Measurements from ENCODE around the gene NSUN2.
"Not testable (repeated sequence)": the region's sequence is repeated elsewhere in the genome, so short reads cannot be mapped to it uniquely, and the experiment has no call there.

NSUN2 gene

DNA sequence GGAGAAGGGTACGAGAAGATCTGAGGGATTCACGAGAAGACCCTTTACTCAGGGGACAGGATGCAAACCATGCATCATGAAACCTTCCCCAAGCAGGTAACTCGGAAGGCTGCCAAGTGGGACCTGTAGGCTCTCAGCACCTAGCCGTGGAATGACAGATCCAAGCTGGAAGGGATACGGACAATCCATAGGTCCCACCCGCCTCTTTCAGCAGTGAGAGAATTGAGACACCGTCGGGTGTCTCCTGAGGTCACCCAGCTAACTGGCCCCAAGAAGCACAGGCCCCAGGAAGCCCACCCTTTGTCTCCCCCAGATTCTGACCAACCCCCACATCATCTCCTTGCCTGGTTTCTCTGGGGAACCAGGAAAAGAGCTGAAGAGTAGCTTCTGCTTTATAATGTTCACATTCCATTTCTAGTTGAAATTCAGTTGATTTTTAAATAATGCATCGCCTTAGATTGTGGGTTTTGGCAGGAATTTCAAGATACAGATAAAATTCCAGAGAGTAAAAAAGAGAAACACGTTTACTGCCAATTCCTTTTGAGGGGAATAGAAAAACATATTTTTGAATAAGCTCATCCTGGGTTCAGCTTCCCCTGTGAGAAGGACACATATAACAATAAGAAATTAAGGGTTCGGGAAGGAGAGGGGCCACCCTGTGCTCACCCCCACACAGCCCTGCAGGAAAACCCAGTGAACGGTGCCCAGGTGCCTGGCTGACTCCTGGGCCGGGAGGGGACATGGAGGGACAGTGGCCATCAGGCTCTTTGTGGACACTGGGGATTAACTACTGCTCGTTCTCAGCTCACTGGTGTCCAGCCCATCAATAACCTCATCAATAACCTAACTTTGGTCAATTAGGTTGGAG is 51.1 kb downstream of the NSUN2 start:
- no peak for DNase-seq

DNA sequence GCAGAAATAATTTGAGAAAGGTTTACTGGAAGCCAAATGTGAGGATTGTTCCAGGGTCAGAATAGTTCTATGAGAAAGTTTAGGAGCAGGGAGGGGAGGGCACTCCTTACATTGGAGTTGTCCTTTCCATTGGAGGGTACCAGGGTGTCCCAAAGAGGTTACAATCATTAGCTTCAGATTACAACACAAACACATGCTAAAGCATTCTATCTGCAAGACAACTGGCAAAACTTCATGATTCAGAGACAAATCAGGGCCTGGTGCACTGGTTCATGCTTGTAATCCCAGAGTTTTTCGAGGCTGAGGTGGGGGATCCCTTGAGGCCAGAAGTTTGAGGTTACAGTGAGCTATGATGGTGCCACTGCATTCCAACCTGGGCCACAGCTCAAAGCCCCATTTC is 51.8 kb downstream of the NSUN2 start:
- no peak for DNase-seq

DNA sequence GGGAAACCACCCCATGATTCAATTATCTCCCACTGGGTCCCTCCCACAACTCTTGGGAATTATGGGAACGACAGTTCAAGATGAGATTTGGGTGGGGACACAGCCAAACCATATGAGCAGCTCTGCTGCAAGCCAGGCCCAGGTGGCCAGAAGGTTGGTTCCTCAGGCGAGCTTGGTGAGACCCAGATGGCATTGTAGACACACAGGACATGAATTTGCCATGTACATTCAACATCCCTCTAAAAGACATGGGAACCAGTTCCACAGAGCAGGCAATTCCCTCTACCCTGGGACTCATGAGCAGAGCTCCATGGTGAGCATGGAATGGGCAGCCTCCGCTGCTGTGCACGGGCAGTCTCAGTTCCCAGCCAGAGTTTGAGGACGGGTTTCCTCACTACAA is 53.3 kb downstream of the NSUN2 start:
- no peak for DNase-seq

DNA sequence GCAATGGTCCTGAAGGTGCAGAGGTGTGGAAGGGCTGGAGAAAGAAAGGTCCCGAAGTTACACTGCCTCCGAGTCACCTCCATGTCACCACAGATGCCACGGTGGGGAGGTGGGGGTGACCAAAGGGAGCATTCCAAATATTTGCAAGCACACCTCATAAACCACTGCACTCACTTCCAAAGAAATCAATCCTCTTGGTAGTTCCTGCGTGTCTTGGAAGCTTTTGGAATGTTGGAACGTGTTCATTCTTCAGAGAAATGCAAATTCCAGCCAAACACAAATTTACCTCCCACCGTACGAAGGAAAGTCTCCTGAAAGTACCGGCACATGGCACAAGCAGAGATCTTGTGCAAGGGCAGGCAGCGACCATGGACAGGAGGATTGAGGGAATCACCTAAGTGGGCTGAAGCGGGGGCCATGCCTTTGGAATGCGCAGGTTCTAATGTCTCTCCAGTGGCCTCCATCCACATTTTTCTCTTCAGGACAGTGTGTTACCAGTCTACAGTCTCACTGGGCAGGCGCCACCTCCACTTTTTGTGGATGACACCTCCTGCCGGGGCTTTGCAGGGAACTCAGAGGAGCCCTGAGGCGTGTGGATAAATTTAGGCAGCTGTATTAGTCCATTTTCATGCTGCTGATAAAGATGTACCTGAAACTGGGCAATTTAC is 54.0 kb downstream of the NSUN2 start:
- DNase-seq, result no peak

DNA sequence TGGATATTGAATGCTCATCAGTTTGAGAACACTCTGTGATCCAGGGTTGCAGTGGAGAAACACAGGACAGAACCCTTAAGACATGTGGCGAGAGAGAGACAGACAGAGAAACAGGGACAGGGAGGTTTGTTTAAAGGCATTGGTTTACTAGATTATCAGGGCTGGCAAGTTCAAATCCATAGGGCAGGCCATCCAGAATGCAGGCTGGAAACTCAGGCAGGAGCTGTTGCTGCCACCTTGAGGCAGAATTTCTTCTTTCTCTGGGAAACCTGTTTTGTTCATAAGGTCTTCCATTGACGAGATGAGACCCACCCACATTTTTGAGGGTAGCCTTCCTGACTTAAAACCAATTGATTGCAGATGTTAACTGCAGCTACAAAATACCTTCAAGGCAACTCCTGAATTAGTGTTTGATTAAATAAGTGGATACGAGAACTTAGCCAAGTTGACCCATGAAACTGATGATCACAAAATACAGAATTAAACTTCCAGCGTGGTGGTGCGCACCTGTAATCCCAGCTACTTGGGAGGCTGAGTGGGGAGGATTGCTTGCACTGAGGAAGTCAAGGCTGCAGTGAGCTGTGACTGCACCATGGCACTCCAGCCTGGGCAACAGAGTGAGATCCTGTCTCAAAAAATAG is 55.9 kb downstream of the NSUN2 start:
- no peak for DNase-seq

DNA sequence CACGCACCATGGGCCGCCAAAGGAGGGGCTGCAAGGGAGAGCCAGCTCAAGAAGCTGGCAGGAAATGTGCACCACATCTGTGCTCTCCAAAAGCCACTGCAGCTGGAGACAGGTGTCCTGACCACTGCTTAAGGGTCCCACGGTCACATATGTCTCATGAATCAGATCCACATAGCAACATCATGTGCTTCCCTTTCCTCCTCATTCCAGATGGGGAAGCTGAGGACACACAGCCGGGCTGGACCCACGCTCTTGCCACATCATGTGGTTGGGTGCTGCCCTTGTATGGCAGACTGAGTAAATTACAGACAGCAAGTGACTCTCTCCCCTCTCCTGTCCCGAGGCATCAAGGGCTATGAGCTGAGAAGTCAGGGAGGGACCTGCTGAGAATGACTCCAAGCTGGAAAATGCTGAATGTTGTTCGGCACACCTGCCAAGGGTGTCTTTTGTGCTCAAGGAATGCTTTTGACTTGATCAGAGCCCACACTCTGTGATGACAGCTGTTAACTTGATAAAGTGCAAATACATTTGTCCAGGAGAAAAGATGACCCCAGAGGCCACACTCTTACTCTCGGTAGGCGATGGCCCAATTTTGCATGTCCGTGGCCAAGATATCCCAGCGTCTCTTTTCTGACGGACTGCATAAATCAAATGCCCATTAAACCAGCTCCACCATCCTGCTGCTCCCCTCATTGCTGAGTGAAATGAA is 58.2 kb downstream of the NSUN2 start:
- DNase-seq, result no peak

DNA sequence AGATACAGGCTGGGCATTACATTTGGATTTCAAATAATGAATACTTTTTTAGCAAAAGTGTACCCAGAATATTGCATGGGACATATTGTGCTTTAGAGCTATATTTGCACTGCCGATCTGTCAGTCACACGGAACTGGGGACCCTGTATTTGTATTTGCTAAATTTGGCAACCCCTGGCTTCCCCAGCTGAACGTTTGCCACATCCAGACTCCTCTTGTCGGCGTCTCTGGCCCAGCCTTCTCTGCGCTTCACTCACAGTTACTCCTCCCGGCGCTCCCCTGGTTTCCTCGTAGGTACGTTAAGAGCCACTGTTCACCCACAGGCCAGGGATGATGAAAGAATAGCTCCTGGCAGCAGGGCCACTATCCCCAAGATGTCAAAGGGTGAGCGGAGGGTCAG is 58.7 kb downstream of the NSUN2 start:
- no peak for DNase-seq

DNA sequence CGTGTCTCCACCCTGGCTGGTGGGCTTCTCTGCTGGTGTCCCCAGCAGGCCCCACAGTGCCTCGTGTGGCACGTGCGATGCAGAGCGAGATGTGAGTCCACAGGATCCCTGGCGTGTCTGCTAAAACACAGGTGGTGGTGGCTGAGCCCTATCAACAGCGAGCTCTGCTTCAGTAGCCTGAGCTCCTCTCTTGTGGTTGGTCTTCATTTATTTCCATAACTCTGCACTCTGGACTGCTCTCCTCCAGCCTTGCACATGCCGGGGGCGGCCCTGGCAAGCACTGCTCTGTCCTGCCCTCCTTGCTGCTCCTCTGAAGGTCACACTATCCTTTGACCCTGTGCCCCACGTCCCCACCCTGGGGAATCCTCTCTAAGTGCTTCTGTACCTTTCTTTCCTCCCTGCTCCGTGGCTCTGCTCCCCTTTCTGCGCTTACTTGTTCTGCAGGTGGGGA is 59.2 kb downstream of the NSUN2 start:
- DNase-seq, result no peak

DNA sequence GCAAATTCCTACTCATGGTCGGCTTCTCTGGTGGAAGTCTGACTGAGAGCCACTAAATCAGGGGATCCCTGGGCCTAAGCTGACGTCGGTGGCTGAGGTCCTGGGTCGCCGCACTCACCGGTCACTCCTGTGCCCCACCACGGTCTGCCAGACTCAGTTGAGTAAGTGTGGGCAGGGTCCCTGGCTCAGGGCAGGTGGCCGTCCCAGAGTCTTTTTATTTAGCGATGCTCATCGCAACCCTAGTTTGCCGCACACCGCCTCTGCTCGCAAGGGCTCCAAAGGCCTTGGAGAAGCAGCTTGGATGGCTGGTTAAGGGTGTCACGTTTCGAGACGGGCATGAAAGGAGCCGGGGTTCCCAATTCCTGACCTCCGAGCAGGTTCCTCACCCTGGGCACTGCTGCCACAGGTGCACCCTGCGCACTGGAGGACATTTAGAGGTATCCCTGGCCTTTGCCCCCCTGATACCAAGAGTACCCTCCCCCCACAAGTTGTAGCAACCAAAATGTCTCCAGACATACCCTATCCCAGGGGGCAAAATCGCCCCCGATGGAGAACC is 59.9 kb downstream of the NSUN2 start:
- no peak for DNase-seq

DNA sequence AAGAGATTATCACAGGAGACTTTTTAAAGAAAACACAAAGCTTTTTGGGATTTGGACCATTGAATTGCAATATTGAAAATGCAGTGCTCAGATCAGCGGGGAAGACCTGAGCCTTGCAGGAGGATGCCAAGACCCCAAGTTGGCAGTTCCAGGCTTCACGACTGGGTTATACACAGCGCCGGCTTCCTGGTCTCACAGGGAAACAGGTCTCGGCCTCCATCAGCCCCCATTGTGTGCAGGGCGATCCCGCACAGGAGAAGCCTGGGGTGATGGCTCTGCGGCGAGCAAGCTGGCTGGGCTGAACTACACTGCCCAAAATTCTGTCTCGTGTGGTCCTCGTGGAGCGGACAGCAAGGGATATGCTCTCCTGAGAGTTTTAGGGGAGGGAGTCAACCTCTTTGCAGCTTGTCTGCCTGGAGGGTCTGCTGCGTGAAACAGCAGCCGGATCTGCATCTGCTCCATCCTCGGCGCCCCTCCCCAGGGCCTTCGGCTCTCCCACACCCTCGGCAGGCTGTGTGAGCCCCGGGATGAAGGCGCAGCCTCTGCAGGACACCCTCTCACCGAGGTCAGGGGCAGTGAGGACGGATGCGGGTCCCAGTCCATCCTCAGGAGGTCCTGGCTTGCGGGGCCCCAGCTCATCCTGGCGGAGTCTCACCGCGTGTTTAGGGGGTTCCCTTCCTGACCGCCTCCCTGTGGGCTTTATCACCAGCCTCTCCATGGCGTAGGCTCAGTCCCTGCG is 60.6 kb downstream of the NSUN2 start:
- DNase-seq, result no peak

DNA sequence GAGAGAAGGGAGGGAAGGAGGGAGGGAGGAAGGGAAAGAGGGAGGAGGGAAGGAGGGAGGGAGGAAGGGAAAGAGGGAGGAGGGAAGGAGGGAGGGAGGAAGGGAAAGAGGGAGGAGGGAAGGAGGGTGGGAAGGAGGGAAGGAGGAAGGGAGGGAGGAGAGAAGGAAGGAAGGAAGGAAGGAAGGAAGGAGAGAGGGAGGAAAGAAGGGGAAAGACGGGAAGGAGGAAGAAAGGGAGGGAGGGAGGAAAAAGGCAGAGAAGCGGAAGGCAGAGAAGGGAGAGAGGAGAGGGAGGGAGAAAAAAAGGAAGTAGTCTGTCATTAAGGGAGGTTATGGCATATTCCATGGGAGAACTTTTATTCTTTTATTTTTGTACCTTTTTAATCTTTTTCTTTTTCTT is 61.2 kb downstream of the NSUN2 start:
- not testable (repeated sequence) for DNase-seq

DNA sequence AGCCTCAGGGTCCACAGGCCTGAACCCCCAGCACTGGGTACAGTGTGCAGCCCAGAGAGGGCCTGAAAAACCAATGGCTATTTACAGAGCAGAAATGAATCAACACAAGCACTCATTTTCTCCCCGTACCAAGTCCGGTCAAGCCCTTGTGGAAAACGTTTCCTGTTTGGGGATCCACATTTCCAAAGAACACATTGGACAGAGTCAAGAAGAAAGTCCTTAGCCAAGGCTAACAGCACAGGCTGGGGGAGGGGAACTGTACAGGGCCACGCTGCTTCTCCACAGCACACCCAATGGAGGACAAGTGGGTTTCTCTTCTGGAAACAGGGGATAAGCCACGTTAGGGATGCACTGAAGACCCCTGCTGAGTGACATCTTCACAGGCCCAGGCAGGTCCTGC is 62.3 kb downstream of the NSUN2 start:
- DNase-seq, result no peak

DNA sequence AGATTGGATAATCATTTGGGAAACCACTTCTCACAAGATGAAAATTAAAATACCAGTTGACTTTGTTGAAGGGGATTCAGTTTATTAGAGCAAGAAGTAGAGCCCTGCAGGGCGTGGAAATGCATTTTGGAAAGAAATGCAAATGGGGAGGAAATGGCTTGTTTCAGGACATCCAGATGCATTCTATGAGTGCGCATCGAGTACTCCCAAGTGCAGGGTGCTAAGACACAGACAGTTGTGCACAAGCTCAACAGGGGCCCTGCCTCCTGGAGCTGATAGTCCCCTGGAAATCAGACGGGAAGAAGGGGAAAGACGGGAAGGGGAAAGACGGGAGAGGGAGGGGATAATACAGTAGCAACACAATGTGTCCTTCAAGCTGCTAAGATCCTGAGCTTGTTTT is 64.0 kb downstream of the NSUN2 start:
- DNase-seq, result no peak

DNA sequence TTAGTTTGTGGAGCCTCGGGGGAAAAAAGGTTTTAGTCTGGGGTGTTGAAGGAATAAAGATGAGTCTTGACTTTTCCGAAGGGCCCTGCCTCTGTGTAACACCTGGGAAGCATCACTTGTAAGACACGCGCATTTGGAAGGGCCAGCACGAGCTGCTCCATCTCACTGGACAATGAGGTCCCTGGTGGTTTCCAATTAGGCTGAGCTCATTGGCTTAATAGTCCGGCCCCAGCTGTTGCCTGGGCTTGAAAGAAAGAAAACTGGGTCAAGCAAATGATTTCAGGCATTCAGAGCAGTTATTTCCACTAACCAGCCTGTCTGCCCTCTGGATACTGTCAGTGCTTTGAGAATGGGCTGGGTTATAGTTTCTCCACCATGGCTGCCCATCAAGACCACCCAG is 64.5 kb downstream of the NSUN2 start:
- DNase-seq, result no peak

DNA sequence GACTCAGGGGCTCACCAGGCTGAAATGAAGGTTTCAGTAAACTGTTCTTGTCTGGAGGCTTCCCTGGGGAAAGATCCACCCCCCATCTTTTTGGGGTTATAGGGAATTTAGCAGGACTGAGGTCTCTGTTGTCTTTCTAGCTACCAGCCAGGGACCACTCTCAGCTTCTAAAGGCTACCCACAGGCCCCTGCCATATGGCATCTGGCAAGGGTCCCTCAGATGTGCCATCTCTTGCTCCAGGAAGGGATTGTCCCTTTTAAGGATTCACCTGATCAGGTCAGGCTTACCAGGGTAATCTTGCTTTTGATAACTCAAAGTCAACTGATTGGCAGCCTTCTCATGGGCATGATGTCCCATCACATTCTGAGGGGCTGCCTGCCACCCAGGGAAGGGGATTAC is 65.0 kb downstream of the NSUN2 start:
- no peak for DNase-seq

DNA sequence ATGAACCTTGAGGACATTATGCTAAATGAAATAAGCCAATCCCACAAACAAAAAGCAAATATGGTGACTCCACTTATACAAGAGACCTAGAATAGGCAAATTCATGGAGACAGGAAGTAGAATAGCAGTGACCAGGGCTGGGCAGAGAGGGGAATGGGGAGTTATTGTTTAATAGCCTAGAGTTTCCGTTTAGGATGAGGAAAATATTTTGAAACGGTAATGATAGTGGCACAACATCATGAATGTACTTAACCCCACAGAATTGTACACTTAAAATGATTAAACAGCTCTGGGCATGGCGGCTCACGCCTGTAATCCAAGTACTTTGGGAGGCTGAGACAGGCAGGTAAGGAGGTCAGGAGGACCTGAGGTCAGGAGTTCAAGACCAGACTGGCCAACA is 65.8 kb downstream of the NSUN2 start:
- no peak for DNase-seq

DNA sequence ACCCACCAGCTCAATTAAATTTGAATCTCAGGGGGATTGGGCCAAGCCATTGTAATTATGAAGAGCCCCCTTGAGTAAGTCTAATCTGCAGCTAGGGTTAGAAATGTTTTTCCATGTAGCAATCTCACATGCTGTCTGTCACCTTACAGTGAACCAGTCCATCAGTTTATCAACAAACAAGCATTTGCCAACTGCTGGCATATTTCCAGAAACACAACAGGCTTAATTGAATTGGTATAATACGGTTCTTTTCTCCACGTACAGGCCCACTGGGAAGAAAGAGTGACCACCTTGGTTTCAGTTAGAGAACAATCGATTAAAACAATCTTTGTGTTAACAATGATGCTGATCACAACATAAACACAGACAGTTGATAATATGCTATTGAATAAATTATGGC is 67.4 kb downstream of the NSUN2 start:
- no peak for DNase-seq

DNA sequence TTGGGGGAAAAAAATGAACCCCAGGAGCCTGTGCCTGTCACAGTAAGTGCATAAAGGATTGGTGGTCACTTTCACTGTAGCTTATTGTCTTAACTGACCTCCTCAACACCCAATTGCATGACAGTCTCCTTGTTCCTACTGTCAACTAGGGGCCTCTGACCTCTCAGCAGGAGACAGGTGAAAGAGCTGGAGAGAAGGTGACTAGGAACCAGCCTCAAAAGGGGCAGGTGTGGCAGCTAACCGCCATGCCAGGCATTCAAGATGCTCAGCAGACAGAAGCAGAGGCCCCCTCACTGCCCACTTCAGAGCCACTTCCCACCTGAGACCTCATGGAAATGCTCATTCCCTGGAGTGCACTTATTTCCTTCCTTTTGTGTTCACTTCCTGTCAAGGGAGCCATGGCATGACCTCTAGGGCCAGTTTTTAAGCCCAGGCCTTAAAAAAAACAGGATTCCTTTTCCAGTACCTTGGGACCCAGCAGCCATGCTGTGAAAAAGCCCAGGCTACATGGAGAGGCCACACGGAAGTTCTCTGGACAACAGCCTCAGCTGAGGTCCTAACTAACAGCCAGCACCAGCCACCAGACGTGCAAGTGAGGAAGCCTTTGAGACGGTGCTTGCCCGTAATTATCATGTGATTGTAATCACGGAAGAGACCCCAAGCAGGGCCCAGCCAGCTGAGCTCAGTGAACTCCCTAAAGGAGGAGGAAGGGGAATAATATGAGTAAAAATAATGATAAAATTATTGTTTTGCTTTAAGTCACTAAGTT is 74.9 kb downstream of the NSUN2 start:
- no peak for DNase-seq

DNA sequence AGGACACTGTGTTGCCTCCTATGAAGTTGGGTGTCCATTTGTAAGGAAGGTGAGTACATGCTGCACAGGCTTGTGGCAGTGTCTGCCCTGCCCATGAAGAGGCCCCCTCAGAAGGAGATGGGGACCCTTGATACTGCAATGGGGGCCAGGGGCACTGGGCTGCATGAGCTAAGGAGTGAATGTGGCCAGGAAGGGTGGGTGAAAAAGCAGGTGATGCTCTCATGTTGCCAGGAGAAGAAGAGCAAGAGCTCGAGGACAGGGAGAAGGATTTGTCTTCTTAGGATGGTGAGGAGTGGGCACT is 76.1 kb downstream of the NSUN2 start:
- DNase-seq, result no peak

DNA sequence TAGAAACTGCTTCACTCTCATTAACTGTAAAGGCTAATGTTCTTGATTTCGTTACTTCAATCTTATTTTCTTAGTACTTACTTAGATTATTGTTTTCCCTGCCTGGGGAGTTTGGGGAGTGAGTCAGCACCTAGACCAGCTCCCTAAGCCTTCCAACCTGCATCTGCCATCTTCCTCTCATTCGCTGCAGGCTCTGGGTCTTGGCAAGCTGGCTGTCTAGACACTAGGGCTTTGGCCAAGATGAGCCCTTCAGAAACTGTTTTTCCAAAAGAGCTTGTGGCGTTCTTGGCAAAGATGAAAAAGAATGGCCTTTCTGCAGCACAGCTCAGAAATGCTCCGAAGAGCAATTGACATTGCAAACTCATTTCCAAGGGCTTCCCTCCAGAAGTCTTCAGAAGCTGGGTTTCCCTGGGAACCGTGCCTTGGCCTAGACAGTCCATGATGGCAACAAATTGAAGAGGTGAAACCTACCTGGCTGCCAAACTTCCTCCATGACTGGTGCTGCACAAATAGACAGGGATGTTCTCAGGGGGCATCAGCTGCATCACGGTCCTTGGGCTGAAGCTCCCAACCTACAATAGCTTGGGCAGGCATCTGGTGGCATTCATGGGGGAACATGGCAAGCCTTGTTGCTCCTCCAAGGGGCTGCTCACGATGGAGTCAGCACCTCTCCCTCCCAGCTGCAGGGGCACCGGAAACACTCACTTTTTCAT is 76.6 kb downstream of the NSUN2 start:
- DNase-seq, result no peak

DNA sequence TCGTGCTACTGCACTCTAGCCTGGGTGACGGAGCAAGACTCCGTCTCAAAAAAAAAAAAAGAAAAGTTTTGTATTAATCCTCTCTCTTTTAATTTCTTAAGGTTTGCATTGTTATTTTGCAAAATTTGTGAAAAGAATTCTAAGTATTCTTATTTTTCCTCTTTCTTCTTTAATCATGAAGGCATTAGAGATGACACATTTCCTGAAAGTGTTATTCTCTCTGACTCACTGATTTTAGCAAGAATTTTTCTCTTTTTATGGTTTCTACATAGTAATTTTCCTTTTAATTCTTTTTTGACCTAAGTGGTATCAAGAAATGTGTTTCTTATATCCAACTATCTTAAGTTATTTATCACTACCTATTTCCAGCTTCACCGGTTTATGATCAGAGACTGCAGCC is 78.0 kb downstream of the NSUN2 start:
- DNase-seq, result no peak
